ENCODE measurements around the gene LNX2.

- TF ChIP-seq POLR2A (IDR thresholded peaks at IDR 0.05; ENCODE audit: low read depth, low read length) (no peak), CTCF (conservative IDR thresholded peaks at IDR 0.05; ENCODE audit: low read depth, low read length) (no peak), MAZ (IDR thresholded peaks at IDR 0.05; ENCODE audit: borderline replicate concordance, low read depth, low read length) (no peak), MXI1 (IDR thresholded peaks at IDR 0.05; ENCODE audit: borderline replicate concordance, low read depth, low read length) (no peak), RAD21 (IDR thresholded peaks at IDR 0.05; ENCODE audit: low read length) (no peak), SMC3 (IDR thresholded peaks at IDR 0.05; ENCODE audit: low read depth, low read length) (no peak), NFE2L2 (IDR thresholded peaks at IDR 0.05; ENCODE audit: low read depth, low read length) (no peak), BHLHE40 (IDR thresholded peaks at IDR 0.05; ENCODE audit: low read depth, low read length) (no peak), CEBPB (IDR thresholded peaks at IDR 0.05; ENCODE audit: low read depth, low read length) (no peak), RCOR1 (IDR thresholded peaks at IDR 0.05; ENCODE audit: insufficient replicate concordance, low read length) (no peak), ELK1 (IDR thresholded peaks at IDR 0.05; ENCODE audit: borderline replicate concordance, low read depth, low read length) (no peak)
- TF ChIP-seq, protein P1, sequence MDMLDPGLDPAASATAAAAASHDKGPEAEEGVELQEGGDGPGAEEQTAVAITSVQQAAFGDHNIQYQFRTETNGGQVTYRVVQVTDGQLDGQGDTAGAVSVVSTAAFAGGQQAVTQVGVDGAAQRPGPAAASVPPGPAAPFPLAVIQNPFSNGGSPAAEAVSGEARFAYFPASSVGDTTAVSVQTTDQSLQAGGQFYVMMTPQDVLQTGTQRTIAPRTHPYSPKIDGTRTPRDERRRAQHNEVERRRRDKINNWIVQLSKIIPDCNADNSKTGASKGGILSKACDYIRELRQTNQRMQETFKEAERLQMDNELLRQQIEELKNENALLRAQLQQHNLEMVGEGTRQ (IDR thresholded peaks at IDR 0.05; ENCODE audit: low read depth, low read length) = no peak
Measured at GRCh38 chr13:27592865-27593264, 27.5 kb downstream of the LNX2 start.
